ENCODE results near the gene TAF8.
"Not testable (repeated sequence)": the region's sequence is repeated elsewhere in the genome, so short reads cannot be mapped to it uniquely, and the experiment has no call there.

Gene TAF8

DNA sequence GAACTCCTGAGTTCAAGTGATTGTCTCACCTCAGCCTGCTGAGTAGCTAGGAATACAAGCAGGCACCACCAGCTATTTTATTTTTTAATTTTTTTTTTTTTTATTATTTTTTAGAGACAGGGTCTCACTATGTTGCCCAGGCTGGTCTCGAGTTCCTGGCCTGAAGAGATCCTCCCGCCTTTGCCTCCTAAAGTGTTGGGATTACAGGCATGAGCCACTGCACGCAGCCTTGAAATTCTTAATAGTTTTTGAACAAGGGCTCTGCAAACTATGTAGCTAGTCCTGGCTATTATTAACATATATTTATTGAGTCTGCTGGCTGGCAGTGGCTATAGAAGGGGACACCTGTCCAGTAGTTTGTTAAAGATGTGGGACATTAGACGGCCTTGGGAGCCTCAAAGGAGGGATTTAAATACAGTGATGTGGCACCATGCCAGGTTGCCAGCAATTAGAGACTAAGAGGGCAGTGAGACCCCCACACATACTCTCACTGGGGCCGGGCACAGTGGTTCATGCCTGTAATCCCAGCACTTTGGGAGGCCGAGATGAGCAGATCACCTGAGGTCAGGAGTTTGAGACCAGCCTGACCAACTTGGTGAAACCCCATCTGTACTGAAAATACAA lies 21.1 kb upstream of the TAF8 start:
- no peak for DNase-seq

DNA sequence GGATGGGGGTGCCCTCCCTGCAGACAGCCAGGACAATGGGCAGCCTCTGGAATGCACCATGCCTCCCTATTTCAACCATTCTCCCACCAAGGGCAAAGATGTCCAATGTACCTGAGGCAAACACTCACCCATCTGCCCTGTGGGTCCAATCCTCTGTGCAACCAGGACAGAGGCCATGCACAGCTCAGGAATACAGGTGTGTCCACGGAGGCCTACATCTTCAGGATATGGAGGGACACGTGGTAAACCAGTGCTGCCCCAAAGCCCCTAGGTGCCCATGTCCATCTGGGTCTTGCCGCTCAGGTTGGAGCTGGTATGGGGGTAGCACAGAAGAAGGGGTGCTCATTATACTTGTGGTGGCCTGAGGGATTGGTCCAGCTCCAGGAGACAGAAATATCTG lies 20.4 kb upstream of the TAF8 start:
- DNase-seq: no peak

DNA sequence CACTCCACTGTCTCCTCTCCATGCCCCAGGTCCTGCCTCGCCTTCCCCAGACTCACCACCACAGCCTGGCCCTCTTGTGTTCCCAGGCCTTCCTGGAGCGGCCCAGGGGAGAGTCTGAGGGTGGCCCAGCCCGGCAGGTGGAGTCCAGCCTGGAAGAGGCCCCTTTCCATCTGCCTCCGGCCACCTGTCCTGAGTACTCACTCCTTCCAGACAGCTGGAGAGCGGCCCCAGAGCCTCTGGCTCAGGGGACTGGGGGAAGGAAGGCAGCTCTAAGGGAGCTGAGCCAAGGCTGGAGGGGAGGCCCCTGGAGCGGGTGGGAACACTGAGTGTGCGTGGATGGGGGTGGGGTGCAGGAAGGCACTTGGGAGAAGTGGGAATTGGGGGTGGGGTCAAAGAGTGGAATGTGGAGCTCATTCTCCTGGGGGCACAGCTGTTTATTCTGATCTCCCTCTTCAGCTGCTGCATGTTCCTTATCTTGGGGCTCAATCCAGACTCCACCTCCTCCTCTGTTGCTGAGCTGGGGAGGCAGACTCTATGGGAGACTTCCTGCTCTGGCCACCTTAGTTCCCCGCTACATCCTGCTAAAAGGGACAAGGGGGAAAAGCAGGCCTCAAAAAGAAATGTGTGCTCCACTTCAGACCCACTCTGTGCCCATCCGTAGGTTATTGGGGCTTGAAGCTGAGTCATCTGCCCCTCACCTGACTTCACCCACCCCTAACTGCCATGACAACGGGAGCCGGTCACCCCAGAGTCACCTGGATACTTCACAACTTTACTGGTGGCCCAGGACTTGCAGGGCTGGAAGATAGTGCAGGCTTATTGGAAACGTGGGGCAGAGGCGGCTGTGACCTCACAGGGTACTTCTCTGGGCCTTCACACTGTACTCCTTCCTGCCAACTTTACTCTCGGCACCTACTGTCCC lies 19.5 kb upstream of the TAF8 start:
- no peak for DNase-seq

DNA sequence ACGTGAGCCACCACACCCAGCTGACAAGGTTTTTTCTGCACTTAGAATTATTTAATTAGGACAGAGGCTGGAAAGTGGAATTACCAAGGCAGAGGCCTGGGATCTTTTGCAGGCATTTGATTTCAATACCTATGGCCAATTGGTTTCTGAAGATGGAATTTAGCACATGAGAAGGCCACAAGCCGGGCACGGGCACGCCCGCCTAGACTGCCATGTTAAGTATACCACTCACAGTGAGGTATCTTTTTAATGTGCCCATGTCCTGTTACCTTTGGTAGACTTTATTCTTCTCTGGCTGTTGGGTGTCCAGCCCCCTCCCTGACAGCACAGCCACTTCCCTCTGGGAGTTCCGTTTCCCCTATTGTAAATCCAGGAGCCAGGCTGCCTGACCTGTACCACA lies 18.0 kb upstream of the TAF8 start:
- DNase-seq: no peak

DNA sequence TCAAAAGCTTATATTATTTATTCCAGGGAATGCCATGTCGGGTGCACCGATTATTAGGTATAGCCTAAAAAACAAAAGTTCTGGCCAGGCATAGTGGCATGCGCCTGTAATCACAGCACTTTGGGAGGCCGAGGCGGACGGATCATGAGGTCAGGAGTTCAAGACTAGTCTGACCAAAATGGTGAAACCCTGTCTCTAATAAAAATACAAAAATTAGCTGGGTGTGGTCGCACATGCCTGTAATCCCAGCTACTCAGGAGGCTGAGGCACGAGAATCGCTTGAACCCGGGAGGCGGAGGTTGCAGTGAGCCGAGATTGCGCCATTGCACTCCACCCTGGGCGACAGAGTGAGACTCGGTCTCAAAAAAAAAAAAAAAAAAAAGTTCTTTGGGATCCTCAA lies 12.7 kb upstream of the TAF8 start:
- DNase-seq: not testable (repeated sequence)

DNA sequence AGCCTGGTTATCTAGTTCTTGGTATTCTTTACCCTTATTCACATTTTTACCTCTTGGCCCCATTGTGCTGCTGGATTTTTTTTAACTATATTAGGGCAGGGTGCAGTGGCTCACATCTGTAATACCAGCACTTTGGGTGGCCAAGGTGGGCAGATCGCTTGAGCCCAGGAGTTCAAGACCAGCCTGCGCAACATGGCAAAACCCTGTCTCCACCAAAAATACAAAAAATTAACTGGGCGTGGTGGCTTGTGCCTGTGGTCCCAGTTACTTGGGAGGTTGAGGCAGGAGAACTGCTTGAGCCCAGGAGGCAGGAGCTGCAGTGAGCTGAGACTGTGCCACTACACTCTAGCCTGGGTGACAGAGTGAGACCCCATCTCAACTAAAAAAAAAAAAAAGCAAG lies 12.2 kb upstream of the TAF8 start:
- no peak for DNase-seq

DNA sequence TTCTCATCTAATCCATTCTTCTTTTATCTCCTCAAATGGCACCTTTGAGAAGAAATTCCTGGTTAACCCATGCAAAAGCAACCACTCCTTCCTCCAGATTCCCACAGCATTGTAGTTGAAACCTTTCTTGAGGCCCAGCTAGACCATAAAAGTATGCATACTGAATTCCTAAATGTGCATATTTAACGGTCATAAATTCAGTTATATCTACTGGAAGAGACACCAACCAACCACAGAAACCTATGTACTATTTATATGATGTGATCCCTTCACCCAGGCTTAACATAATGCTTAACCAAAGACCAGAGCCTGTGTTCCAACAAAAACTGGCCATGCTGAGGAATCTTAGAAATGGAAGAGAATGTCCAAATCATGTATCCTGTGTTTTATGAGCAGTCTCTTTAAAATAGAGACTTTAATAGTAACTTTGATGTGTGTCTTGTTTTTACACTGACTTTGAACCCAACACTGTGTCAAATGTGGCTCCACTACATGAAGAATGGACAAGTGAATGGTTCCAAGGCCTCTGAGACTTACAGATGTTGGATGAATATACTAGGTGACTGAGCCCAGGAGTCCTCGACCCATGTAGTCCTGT lies 11.4 kb upstream of the TAF8 start:
- DNase-seq: no peak

DNA sequence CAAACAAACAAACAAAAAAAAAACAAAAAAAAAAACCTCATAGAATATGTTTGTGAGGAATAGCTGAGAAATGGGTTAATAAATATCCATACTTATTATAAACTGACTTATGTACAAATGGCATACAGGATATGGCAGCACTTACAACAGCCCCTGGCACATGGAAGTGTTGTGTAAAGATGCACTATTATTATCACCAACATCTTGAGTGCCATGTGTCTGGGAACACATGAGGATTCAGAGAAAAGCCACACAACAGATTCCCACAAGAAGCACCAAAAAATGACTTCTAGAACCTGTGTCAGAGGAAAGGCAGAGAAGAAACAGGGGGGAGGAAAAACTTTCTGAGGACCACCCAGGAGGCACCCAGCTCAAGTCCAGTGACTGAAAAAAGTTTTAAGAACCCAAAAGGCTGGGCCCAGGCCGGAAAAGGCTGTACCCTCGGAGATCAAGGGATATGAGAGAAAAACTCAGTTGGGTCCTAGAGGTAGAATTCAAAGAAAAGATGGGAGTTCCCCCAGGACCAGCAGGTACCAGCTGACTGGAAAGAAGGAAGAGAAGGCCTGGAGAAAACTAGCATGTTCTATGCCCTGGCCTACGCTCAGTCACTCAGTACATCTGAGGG lies 9.4 kb upstream of the TAF8 start:
- DNase-seq: no peak

DNA sequence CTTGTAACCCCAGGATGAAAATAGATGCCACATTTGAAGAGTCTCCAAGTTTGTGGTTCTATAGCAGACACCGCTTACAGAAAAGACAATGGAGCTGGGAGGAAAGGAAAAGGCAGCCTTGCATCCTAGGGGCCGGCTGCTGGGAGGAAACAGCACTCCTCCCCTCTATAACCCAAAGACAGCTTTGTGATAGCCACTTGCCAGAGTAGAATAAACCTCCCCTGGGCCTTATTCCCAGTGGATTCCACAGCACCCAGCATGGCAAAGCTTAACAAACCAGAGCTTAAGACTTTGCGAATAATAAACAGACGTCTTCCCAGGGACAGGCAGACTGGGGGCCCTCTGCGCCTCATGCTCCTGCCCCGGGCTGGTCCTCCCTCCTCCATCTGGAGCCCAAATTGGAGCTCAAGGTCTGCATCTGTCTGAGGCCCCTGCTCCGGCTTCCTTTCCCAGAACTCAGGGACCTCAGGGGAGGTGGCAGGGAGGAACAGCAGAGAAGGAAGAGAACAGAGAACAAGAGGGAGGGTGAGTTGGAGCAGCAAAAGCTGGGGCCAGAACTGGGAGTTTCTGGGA lies 8.8 kb upstream of the TAF8 start:
- no peak for DNase-seq

DNA sequence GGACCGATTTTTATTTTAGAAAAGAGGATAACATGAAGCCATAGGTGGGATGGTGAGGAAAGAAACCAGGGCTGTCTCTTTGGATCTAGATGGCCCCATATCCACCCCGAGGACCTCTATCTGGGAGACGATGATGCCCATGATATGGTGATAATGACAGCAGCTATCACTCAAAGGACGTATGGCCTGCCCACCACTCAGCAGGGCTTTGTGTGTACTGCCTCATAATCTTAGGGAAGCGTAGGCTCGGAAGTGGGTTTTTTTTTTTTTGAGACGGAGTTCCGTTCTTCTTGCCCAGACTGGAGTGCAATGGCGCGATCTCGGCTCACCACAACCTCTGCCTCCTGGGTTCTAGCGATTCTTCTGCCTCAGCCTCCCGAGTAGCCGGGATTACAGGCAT lies 8.2 kb upstream of the TAF8 start:
- no peak for DNase-seq

DNA sequence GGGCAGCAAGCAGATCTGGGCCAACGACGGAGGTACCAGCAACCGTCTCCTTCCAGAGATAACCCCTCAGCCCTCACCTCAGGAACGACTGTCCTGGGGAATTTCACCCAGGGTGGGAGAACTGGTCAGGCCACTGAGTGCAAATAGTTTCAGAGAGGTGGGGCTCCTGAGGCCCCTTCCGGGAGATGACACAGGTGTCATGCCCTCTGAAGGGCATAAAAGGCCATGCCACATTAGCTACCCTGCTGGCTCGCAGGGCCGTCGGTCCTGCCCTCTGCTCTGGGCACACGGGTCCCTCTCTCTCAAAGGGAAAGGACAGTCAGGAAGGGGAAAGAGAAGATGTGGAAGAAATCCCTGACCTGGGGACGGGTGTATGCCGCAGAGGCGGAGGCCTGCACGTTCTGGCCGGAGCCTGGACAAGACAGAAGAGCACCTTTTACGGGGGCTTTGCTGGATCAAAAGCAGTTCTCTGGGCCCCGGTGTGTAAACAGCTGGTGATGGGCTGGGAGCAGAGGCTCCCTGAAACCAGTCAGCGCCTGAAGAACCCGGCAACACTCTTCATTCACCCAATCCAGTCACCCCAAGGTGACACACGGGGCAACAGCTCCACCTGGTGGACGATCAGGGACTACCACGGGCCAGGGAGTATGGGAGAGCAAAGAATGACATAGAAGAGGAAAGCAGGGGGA lies 6.4 kb upstream of the TAF8 start:
- DNase-seq: peak; percentile 48

DNA sequence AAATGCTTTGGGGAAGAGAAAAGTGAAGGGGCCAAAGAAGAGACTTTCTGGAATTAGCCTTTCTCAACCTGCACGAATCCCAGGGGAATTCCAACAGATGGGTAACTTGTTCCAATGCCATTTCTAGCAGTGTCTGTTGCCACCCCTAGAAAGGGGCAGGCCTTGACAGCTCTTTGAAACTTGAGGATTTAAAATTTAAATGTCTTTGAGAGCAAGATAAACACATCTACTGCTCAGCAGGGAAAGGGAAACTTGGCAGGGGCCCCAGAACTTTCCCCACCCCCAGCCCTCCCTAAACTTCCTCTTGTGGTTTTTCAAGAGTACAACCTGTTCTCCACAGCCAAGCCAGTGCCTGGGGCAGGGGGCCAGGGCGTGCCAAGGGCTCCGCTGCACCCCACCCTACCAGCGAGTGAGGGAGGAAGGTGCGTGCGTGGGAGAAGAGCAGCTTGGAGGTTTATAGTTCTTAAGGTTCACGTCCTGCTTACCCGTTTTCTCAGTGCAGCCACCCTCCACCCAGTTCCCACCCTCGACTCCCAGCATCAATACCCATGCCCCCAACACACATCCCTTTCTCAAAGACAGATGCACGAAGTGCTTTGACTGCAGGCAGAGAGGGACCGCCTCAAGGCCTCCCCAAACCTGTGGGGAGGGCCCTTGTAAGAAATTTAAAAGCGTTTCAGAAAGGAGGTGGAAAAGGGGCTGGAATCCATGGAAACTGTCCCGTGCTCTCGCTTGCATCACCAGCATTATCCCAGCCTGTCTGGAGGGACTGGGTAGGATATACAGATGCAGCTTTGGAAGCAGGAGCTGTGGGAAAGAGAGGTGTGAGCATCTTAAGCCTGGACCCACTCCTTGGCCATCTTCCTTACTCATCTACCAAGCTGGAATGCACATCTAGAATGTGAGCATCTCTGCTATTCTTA lies 4.5 kb upstream of the TAF8 start:
- DNase-seq: peak; percentile 89

DNA sequence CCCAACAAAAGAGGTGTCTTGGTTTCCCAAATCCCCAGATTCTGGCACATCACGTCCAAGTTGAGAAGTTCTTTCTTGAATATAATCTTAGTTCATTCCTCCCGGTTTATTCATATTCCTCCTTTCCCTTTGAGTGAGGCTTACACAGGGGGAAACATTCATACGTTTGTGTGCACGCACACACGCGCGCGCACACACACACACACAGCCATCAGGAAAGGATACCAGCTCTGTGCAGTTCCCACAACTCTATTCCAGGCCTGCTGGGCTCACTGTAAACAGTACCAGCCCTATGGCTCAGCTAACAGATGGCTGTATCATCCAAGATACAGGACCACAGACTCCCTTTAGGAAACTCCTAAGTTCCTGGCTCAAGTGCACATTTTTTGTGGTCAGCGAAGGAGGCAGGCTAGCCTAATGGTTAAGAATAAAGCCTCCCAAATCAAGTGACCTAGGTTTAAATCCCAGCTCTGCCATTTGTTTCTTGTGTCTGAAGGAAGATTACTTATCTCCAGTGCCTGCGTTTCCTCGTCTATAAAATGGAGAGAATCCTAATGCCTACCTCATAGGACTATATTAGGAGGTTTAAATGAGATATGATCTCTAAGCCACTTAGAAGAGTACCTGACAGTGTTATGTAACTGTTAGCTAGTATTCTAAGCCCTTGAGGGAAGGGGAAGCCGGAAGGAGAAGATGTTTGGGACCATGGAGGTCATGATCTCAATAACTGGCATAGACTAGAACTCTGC lies 3.7 kb upstream of the TAF8 start:
- DNase-seq: no peak

DNA sequence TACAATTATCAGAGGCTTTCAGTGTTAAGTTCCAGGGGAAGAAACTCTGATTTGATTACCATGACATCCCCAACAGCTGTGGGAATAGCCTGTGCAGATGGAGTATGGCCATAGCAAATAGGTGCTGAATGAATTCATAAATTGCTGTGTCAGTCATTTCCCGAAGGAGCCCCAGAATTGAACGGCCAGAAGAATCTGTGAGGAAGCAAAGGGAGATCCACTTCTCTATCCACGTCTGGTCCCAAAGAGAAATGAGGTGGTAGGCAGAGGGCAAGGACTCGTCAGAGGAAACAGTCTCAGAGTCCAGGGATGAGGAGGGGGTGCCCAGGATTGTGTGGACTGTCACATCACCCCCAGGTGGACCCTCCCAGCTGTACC lies 3.1 kb upstream of the TAF8 start:
- no peak for DNase-seq

DNA sequence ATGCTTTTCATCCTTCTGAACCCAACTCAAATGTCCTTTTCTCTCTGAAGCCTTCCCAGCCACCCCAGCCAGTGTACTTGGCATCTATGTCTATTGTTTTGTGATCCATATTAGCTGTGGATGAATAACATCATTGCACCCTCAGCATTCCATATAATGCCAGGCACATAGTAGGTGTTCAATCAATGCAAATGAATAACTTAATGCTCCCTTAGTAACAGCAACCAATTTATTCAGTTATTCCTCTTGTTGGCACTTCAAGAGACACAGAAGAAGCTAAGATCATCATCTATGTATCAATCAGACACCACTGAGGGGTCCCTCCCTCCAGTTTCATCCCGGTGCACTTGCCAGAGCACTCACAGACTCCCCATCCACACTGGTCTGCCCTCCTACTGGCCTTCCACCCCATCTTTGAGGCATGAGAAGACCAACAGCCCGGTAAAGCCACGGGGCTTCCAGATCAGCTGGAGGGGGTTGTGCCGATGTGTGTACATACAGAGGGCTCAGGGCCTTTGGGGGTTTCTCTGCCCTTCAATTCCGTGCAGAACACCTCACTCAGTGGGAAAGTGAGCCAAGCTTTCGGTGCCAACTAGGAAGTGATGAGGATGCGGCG lies 2.4 kb upstream of the TAF8 start:
- no peak for DNase-seq

DNA sequence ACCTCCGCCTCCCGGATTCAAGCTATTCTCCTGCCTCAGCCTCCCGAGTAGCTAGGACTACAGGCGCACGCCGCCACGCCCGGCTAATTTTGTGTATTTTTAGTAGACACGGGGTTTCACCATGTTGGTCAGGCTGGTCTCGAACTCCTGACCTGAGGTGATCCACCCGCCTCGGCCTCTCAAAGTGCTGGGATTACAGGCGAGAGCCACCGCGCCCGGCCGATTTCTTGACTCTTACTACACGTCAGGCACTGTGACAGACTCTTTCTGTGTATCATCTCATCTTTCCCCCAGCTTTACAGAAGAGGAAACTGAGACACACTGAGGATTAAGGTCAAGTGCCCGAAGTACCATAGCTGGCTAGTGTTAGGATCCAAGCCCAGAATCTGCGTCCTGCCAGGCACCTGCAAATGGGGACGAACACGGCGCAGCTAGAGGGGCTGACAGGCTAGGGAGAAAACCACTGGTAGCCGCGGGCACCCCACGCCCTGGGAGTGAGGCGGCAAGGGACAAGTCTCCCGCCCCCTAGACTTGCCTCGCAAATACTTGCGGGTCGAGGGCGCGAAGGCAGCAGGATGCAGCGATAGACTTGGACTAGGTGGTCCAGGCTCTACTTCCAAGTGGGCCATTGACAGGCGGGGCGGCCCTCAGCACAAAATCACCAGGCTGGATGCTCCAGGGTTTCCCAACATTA lies 1.1 kb upstream of the TAF8 start:
- no peak for DNase-seq

DNA sequence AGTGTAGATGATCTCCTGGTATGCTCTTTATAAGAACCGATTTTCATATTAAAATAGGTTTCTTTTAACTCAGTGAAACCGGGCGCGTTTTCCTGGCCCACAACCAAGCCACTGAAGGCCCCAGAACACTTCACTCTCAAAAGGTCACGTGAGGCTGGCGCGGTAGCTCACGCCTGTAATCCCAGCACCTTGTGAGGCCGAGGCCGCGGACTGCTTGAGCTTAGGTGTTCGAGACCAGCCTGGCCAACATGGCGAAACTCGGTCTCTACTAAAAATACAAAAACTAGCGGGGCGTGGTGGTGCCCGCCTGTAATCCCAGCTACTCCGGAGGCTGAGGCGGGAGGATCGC lies 402 bp upstream of the TAF8 start:
- DNase-seq: no peak

DNA sequence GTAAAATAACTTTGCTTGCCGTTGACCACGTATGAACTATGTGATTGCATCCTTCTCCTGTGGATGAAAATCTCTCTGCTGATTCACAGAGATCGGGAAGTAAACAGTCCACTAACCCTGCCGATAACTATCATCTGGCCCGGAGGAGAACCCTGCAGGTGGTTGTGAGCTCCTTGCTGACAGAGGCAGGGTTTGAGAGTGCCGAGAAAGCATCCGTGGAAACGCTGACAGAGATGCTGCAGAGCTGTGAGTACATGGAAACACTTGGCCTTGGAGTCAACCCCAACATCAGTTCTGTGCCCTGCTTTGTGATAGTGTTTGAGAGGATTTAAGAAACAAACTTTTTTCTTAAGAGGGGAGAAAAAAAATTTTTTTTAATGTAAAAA lies 937 bp downstream of the TAF8 start:
- DNase-seq: no peak

DNA sequence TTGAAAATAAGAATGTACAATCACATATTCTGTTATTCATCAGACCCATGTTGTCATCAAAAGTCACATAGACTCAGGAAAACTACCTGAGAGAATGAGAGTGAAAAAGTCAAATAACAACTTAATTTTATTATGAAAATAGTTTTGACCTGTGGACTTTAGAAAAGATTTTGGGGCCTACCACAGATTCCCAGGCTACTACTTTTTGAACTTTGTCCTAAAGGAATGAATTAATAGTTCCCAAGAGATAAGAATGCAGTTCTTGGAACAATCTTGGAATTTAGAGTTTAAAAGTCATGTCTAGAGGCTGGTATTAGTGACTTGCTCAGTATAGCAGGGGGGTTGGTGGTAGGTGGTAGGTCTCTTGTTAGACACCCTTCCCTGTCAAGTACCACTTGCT lies 3.3 kb downstream of the TAF8 start:
- DNase-seq: no peak

DNA sequence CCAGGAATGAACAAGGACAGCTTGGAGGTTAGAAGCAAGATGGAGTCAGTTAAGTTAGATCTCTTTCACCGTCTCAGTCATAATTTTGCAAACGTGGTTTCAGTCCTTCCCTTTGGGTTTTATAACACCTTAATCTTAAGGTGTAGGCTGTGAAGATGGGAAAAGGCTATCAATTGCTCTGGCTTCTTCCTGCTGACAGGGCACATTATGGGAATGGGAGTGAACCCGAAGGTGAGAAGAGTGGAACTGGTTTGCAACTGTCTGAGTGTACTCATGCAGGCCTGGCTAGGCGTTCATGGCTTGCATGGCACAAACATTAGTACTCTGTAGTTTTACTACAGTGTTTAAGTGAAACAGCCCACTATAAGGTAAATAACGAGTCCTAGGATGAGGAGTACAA lies 9.4 kb downstream of the TAF8 start:
- no peak for DNase-seq
